B cell (primary cell): Measurements from ENCODE around the gene ZNF774.

Source experiments
- CTCF ChIP-seq: fragments of 200-600 bp; IDR thresholded peaks from one replicate; pipeline ENCODE4 v1.8.0; 2022; ENCODE audit warnings: antibody characterized with exemption, mild to moderate bottlenecking
- EZH2 ChIP-seq: IDR thresholded peaks from 2 replicates; pipeline ENCODE4 v1.6.1; 2012; ENCODE audit warnings: borderline replicate concordance, low read depth, mild to moderate bottlenecking, moderate library complexity, low read length; ENCODE audit not compliant: insufficient read depth, poor library complexity, severe bottlenecking

- TF ChIP-seq CTCF (no peak), EZH2 (no peak)
These were observed 34.1 kb downstream of the ZNF774 start for GRCh38 chr15:90386221-90386620.
